ENCODE results near the gene ADIPOR2.

Gene ADIPOR2

GRCh38 chr12:1778911-1779310 is 88.0 kb downstream of the ADIPOR2 start:
- H3K4me3 ChIP-seq (ENCODE audit: low read depth, low read length) = no peak overlapping the region
- TF ChIP-seq, protein P1, sequence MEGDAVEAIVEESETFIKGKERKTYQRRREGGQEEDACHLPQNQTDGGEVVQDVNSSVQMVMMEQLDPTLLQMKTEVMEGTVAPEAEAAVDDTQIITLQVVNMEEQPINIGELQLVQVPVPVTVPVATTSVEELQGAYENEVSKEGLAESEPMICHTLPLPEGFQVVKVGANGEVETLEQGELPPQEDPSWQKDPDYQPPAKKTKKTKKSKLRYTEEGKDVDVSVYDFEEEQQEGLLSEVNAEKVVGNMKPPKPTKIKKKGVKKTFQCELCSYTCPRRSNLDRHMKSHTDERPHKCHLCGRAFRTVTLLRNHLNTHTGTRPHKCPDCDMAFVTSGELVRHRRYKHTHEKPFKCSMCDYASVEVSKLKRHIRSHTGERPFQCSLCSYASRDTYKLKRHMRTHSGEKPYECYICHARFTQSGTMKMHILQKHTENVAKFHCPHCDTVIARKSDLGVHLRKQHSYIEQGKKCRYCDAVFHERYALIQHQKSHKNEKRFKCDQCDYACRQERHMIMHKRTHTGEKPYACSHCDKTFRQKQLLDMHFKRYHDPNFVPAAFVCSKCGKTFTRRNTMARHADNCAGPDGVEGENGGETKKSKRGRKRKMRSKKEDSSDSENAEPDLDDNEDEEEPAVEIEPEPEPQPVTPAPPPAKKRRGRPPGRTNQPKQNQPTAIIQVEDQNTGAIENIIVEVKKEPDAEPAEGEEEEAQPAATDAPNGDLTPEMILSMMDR (IDR thresholded peaks at IDR 0.05; ENCODE audit: insufficient read depth, low read depth, low read length, missing control alignments) = no peak
- no peak for DNase-seq (ENCODE audit: low read depth)

DNA sequence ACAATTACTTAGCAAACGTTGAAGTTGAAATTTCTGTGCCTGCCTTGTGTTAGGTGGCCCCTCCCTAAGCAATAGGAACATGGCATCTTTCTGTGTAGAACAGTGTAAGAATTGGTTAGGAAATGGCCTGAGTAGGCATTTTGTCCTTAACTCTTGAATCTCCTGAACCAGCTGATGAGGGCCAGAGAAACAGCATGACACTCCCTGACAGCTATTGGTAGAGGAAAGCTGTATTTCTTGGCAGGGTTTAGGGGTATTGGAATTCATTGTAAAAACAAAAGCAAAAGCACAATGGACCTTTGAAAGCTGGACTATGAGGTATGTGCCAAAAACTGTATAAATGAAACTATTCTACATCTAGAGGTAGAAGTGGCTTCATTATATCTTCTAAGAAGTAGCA is 88.9 kb downstream of the ADIPOR2 start:
- TF ChIP-seq, protein P1 (IDR thresholded peaks at IDR 0.05; ENCODE audit: insufficient read depth, low read depth, low read length, missing control alignments) = no peak
- H3K4me3 ChIP-seq (ENCODE audit: low read depth, low read length) = no peak overlapping the region
- no peak for DNase-seq (ENCODE audit: low read depth)

DNA sequence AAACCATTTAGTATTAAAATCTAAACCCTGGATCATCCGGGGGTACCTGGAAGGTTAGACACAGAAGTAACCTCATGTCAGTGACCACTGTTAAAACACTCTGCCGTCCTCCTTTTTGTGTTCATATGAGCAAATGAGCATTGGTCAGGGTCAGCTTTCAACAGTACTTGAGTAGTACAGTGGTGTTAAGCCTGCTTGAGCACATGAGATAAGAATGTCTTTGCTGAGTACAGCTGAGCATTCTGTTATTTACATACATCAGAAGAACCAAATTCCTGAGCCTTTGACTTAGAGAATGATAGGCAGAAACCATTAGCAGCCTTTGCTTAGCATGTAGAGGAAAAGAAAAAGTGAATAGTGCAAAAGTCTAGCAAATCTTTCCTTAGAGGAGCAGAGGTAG is 90.9 kb downstream of the ADIPOR2 start:
- DNase-seq (ENCODE audit: low read depth) = no peak
- TF ChIP-seq, protein P1 (IDR thresholded peaks at IDR 0.05; ENCODE audit: insufficient read depth, low read depth, low read length, missing control alignments) = no peak
- H3K4me3 ChIP-seq (ENCODE audit: low read depth, low read length) = no peak overlapping the region

DNA sequence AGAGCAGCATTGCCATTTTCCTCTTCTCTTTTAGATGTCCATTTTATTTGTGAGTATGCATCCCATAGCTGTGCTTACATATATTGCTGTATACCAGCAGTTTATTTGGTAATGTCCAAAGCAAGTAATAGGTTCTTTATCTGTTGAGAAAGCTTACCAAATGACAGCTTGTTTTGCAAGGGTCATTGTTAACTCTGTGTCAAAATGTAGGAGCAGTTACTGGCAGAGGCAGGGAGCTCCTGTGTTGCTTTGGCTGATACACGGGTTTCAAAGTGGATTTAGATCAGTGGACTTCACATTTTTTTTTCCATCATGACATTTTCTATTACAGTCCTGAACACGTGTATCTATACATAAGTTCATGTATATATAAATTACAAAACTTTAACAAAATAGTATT is 91.3 kb downstream of the ADIPOR2 start:
- TF ChIP-seq, protein P1 (IDR thresholded peaks at IDR 0.05; ENCODE audit: insufficient read depth, low read depth, low read length, missing control alignments) = no peak
- no peak overlapping the region for H3K4me3 ChIP-seq (ENCODE audit: low read depth, low read length)
- DNase-seq (ENCODE audit: low read depth) = no peak

DNA sequence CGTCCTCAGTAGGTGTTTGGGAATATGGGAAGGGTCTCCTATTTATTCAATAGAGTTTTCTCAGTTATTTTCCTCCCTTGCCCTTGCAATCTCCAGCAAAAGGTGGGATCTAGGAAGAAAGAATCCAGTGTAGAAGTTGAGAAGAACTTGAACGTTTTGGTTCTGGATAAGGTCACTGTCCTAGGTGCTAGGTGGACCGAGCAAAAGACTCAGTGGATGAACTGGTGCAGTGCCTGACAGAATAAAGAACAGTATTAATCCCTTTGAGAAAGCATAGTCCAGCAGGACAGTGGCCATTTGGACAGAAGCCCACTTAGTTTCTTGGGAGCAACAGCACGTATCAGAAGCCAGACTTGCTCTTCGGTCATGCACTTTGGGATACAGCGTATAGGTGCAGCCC is 96.8 kb downstream of the ADIPOR2 start:
- H3K4me3 ChIP-seq (ENCODE audit: low read depth, low read length) = no peak overlapping the region
- TF ChIP-seq, protein P1 (IDR thresholded peaks at IDR 0.05; ENCODE audit: insufficient read depth, low read depth, low read length, missing control alignments) = no peak
- no peak for DNase-seq (ENCODE audit: low read depth)

DNA sequence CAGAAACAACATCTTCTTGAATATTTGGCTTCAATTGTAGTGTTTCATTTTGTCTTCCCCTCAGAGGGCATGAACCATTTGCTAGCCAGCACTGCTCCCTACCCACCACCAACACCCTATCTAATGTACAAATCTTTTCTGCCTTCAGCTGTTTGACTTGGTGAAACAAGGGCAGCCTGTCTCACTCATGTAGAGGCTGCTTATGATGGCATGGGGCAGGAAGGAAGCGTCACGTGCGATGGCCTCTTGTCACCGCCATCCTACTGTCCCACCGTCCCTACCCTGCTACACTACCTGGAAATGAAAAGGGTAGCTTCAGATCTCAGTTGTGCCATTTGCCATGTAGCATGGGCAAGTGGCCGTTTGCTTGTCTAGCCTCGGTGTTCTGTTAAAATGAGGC is 99.6 kb downstream of the ADIPOR2 start:
- TF ChIP-seq, protein P1 (IDR thresholded peaks at IDR 0.05; ENCODE audit: insufficient read depth, low read depth, low read length, missing control alignments) = no peak
- DNase-seq (ENCODE audit: low read depth) = no peak
- no peak overlapping the region for H3K4me3 ChIP-seq (ENCODE audit: low read depth, low read length)

DNA sequence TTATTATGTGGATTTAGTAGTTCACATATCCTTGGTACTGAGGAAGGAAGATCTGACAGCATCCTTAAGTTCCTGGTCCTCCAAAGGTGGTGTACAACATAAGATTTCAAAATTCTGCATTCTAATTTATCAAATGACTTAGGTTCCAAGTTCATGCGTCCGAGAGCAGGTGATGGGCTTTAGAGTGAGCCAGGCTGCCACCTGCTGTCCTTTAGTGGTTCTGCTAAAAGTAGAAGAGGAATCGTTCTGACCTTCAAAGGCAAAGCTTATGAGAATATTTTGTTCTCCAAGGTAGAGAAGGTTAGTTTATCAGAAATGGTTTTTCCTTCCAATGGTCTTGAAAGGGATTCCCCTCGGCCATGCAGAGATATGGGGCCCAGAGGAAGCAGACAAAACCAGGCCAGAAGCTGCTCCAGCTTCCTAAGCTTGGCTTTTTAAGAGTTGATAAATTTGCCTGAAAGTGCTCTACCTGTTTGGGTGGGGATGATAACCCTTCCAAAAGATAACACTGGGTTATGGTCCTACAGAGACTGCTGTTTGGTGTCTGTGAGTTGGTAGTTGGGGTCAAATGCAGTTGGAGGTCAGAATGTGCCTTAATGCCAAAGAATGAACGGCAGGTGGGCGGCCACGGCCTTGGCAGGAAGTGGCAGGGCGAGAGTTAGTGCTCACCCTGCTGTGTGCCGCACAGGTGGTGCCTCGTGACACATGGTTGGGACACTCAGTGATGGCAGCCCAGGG is 100.4 kb downstream of the ADIPOR2 start:
- H3K4me3 ChIP-seq (ENCODE audit: low read depth, low read length) = no peak overlapping the region
- TF ChIP-seq, protein P1 (IDR thresholded peaks at IDR 0.05; ENCODE audit: insufficient read depth, low read depth, low read length, missing control alignments) = peak; percentile 68
- DNase-seq (ENCODE audit: low read depth) = peak; percentile 76
